ENCODE results near the gene SCNM1.
"Not testable (repeated sequence)": the region's sequence is repeated elsewhere in the genome, so short reads cannot be mapped to it uniquely, and the experiment has no call there.

Gene SCNM1

GRCh38 chr1:151194894-151195594 is 29.1 kb downstream of the SCNM1 start:
- not testable (repeated sequence) for DNase-seq

- peak; percentile 35 for DNase-seq
These were observed 30.4 kb downstream of the SCNM1 start for GRCh38 chr1:151196292-151196800.

GRCh38 chr1:151197863-151198253 is 31.9 kb downstream of the SCNM1 start:
- no peak for DNase-seq

- DNase-seq, result peak; percentile 99
These were observed 32.5 kb downstream of the SCNM1 start, which contains the start of gene PIP5K1A for GRCh38 chr1:151198254-151199127. Gene PIP5K1A, plus strand, starts transcription at chr1:151198552. Its CDS starts 445 bp downstream, at chr1:151198997.

GRCh38 chr1:151199873-151200581 is 34.1 kb downstream of the SCNM1 start:
- no peak for DNase-seq

GRCh38 chr1:151205381-151205965 is 39.5 kb downstream of the SCNM1 start:
- not testable (repeated sequence) for DNase-seq

GRCh38 chr1:151210830-151211229 is 44.9 kb downstream of the SCNM1 start:
- DNase-seq, result no peak

GRCh38 chr1:151211972-151212705 is 46.2 kb downstream of the SCNM1 start:
- DNase-seq, result no peak

GRCh38 chr1:151213560-151213959 is 47.6 kb downstream of the SCNM1 start:
- no peak for DNase-seq
